ENCODE data around the gene SH2D3A. TPM values are rescaled to one million over a fixed set of nuclear protein-coding genes. Genes with fewer than 3 reads are reported as not detected.

SH2D3A gene
- total RNA-seq, 2 donors from 2014 or later: 10.7 to 16.4 TPM

- peaks cover 5% of the 10 kb centered on the region for H3K36me3 Mint-ChIP-seq (ENCODE audit: low read depth)
- Histone ChIP-seq H3K27me3 (ENCODE audit: control insufficient read depth, insufficient read depth, low read length, poor library complexity, severe bottlenecking) (no peaks in the 10 kb centered on the region), H3K9ac (ENCODE audit: extremely low read depth, low read length, poor library complexity, severe bottlenecking) (no peak overlapping the region), H3K4me1 (ENCODE audit: control insufficient read depth, insufficient read depth, low read length) (no peaks in the 10 kb centered on the region), H3K27ac (ENCODE audit: low read depth, low read length) (no peak overlapping the region), H3K36me3 (ENCODE audit: control insufficient read depth, insufficient read depth, low read length) (no peaks in the 10 kb centered on the region), H3K9me3 (ENCODE audit: control insufficient read depth, low read length) (no peaks in the 10 kb centered on the region), H3K4me3 (ENCODE audit: low read length) (no peak overlapping the region)
- H3K4me1 Mint-ChIP-seq: peaks cover 10% of the 10 kb centered on the region
- H3K4me3 Mint-ChIP-seq: no peak overlapping the region
- DNase-seq: no peak
- H3K27me3 Mint-ChIP-seq (ENCODE audit: insufficient read depth): peaks cover 2% of the 10 kb centered on the region
- H3K27ac Mint-ChIP-seq: no peak overlapping the region
- peaks cover 8% of the 10 kb centered on the region for H3K9me3 Mint-ChIP-seq
- 88 to 91% methylated on average over 12 to 15 of the region's 15 CpGs for WGBS, 2 experiments (ENCODE audit: insufficient coverage in 1 of 2, insufficient read length in 1 of 2)
- TF ChIP-seq CTCF (conservative IDR thresholded peaks at IDR 0.05): no peak
Observed at GRCh38 chr19:6724631-6725492, 42.4 kb downstream of the SH2D3A start.

- no peak for DNase-seq
Observed at GRCh38 chr19:6723738-6724137, 43.5 kb downstream of the SH2D3A start.

GRCh38 chr19:6723108-6723618 lies 44.1 kb downstream of the SH2D3A start:
- Mint-ChIP-seq H3K9me3 (peaks cover 7% of the 10 kb centered on the region), H3K27ac (peak overlapping the region; percentile 84), H3K27me3 (ENCODE audit: insufficient read depth) (peaks cover 2% of the 10 kb centered on the region), H3K4me1 (peaks cover 10% of the 10 kb centered on the region), H3K36me3 (ENCODE audit: low read depth) (no peaks in the 10 kb centered on the region), H3K4me3 (no peak overlapping the region)
- Histone ChIP-seq H3K27ac (ENCODE audit: low read depth, low read length) (no peak overlapping the region), H3K9me3 (ENCODE audit: control insufficient read depth, low read length) (no peaks in the 10 kb centered on the region), H3K4me1 (ENCODE audit: control insufficient read depth, insufficient read depth, low read length) (no peaks in the 10 kb centered on the region), H3K27me3 (ENCODE audit: control insufficient read depth, insufficient read depth, low read length, poor library complexity, severe bottlenecking) (no peaks in the 10 kb centered on the region), H3K4me3 (ENCODE audit: low read length) (no peak overlapping the region), H3K9ac (ENCODE audit: extremely low read depth, low read length, poor library complexity, severe bottlenecking) (no peak overlapping the region), H3K36me3 (ENCODE audit: control insufficient read depth, insufficient read depth, low read length) (no peaks in the 10 kb centered on the region)
- DNase-seq: peak; percentile 67
- no peak for TF ChIP-seq CTCF (conservative IDR thresholded peaks at IDR 0.05)
- WGBS, 2 experiments (ENCODE audit: insufficient coverage in 1 of 2, insufficient read length in 1 of 2): 68 to 72% methylated on average over 11 to 13 of the region's 13 CpGs

More at GRCh38 chr19:6723738-6724137, 43.5 kb downstream of the SH2D3A start:
- H3K36me3 ChIP-seq (ENCODE audit: control insufficient read depth, insufficient read depth, low read length): no peaks in the 10 kb centered on the region
- Mint-ChIP-seq H3K27ac (peak overlapping the region; percentile 4), H3K9me3 (peaks cover 8% of the 10 kb centered on the region), H3K36me3 (ENCODE audit: low read depth) (no peaks in the 10 kb centered on the region), H3K27me3 (ENCODE audit: insufficient read depth) (peaks cover 2% of the 10 kb centered on the region), H3K4me1 (peaks cover 10% of the 10 kb centered on the region), H3K4me3 (no peak overlapping the region)
- no peaks in the 10 kb centered on the region for H3K9me3 ChIP-seq (ENCODE audit: control insufficient read depth, low read length)
- no peak overlapping the region for H3K27ac ChIP-seq (ENCODE audit: low read depth, low read length)
- 86 to 96% methylated on average over 4 to 5 of the region's 5 CpGs for WGBS, 2 experiments (ENCODE audit: insufficient coverage in 1 of 2, insufficient read length in 1 of 2)
- no peaks in the 10 kb centered on the region for H3K27me3 ChIP-seq (ENCODE audit: control insufficient read depth, insufficient read depth, low read length, poor library complexity, severe bottlenecking)
- no peak overlapping the region for H3K9ac ChIP-seq (ENCODE audit: extremely low read depth, low read length, poor library complexity, severe bottlenecking)
- no peak for TF ChIP-seq CTCF (conservative IDR thresholded peaks at IDR 0.05)
- H3K4me1 ChIP-seq (ENCODE audit: control insufficient read depth, insufficient read depth, low read length): no peaks in the 10 kb centered on the region
- no peak overlapping the region for H3K4me3 ChIP-seq (ENCODE audit: low read length)
